ENCODE measurements around the gene SLC47A1. TPM values are rescaled to one million over a fixed set of nuclear protein-coding genes. Genes with fewer than 3 reads are reported as not detected.

SLC47A1 gene
- total RNA-seq, 4 donors from 2014 or later = 19.1 to 53.0 (median 39.2) TPM

DNA sequence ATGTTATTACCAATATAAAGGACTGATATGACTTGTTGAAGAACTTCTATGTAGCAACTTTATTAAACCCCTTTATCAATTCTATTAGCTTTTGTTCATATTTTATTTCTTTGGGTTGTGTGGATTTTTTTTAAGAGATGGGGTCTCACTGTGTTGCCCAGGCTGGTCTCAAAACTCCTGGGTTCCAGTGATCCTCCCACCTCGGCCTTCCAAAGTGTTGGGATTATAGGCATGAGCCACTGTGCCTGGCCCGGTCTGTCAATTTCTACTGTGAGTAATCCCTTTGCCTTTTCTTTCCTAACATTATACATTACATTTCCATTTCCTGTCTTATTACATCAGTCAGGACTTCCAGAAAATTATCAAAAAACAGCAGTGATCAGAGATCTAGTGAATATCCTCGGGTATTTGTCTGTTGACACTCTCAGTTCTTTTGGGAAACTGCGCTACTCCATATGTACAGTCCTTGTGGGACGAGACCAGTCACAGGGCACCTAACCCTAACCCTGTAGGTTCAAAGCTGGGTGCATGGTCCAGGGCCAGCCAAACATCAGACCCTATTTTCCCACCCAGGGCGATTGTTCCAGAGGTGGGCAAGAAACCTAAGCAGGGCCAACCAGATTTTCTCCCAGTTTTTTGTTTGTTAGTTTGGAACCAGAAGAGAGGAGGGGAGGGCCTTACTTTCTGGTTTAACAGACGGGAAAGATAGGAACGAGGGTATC is 1.7 kb upstream of the SLC47A1 start:
- peaks cover 5% of the 10 kb centered on the region for H3K27me3 ChIP-seq
- no peaks in the 10 kb centered on the region for H3K9me3 ChIP-seq
- H3K4me1 ChIP-seq = peaks cover 14% of the 10 kb centered on the region
- H3K4me3 ChIP-seq = no peak overlapping the region
- DNase-seq (ENCODE audit: low spot score in 2 of 2) = no peak
- TF ChIP-seq, protein P1, sequence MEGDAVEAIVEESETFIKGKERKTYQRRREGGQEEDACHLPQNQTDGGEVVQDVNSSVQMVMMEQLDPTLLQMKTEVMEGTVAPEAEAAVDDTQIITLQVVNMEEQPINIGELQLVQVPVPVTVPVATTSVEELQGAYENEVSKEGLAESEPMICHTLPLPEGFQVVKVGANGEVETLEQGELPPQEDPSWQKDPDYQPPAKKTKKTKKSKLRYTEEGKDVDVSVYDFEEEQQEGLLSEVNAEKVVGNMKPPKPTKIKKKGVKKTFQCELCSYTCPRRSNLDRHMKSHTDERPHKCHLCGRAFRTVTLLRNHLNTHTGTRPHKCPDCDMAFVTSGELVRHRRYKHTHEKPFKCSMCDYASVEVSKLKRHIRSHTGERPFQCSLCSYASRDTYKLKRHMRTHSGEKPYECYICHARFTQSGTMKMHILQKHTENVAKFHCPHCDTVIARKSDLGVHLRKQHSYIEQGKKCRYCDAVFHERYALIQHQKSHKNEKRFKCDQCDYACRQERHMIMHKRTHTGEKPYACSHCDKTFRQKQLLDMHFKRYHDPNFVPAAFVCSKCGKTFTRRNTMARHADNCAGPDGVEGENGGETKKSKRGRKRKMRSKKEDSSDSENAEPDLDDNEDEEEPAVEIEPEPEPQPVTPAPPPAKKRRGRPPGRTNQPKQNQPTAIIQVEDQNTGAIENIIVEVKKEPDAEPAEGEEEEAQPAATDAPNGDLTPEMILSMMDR (IDR thresholded peaks at IDR 0.05) = no peak
- TF ChIP-seq POLR2AphosphoS5 (IDR thresholded peaks at IDR 0.05) = no peak
- TF ChIP-seq EP300 (IDR thresholded peaks at IDR 0.05) = no peak
- TF ChIP-seq POLR2A (IDR thresholded peaks at IDR 0.05) = no peak
- H3K36me3 ChIP-seq = no peaks in the 10 kb centered on the region
- WGBS = 91% methylated on average over 8 of the region's 8 CpGs
- H3K27ac ChIP-seq = no peak overlapping the region

DNA sequence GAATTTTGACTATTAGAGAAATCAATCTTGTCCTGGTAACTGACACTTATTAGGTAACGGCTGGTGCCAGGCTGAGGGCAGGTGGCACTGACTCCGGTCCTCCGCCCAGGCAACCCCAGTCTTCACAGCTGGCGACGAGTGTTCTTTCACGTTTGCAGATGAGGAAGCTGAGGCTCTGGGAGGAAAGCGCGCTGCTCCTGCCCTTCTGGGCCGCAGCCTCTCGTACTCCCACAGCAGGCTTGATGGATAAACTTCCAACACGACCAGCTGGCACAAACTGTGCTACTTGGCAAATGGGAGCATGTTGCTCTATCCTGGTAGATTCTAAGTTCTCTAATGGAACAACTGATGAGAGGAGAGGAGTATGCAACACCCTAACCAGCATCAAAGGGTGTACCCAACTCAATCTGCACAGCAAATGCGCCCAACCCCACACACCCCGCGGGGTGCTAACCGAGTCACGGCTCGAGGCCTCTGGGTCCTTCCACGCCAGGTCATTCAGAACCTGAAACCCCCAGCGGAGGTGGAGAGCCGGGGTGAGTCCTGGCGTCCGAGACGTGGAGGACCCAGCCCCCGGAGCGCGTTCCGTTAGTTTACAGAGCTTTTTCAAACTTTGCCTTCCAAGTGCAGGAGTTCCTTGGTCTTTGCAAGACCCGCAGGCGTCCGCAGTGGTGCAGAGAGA is 477 bp upstream of the SLC47A1 start:
- no peak for TF ChIP-seq POLR2AphosphoS5 (IDR thresholded peaks at IDR 0.05)
- TF ChIP-seq POLR2A (IDR thresholded peaks at IDR 0.05) = no peak
- TF ChIP-seq, protein P1 (IDR thresholded peaks at IDR 0.05) = no peak
- no peak for TF ChIP-seq EP300 (IDR thresholded peaks at IDR 0.05)
- Histone ChIP-seq H3K27me3 (peaks cover 5% of the 10 kb centered on the region), H3K4me1 (peaks cover 14% of the 10 kb centered on the region), H3K27ac (no peak overlapping the region), H3K9me3 (no peaks in the 10 kb centered on the region), H3K36me3 (no peaks in the 10 kb centered on the region), H3K4me3 (peak overlapping the region; percentile 72)
- no peak for DNase-seq (ENCODE audit: low spot score in 2 of 2)
- 34% methylated on average over 27 of the region's 30 CpGs for WGBS

DNA sequence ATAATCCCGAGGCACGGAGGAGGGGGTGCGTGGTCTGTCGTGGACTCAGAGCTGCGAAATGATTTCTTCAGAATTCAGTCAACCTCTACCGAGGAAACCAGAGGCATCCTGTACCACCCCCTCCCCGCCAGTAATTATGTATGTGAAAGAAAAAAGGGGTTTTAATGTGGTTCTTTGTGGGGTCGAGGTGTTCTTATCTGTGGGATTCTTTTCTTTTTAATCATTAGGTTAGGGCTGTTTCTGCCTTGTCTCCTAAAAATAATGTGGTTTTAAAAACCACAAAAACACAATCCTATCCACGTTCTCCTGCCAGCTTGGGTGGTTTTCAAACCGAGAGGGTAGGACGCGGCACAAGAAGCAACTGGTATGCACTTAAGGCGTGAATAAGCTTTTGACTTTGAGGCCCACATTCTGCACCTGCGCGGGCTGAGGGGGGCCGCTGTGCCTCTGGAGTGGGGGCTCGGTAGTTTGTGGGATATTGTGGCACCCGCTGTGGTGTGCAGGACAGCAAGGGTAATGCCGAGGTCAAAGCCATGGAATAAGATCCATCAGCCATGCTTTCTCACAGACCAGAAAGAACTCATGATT is 1.0 kb downstream of the SLC47A1 start:
- Histone ChIP-seq H3K9me3 (no peaks in the 10 kb centered on the region), H3K27ac (no peak overlapping the region), H3K27me3 (peaks cover 5% of the 10 kb centered on the region), H3K4me1 (peaks cover 14% of the 10 kb centered on the region), H3K4me3 (peak overlapping the region; percentile 72), H3K36me3 (no peaks in the 10 kb centered on the region)
- no peak for DNase-seq (ENCODE audit: low spot score in 2 of 2)
- WGBS = 24% methylated on average over 19 of the region's 19 CpGs
- no peak for TF ChIP-seq POLR2A (IDR thresholded peaks at IDR 0.05)
- TF ChIP-seq EP300 (IDR thresholded peaks at IDR 0.05) = no peak
- no peak for TF ChIP-seq POLR2AphosphoS5 (IDR thresholded peaks at IDR 0.05)

DNA sequence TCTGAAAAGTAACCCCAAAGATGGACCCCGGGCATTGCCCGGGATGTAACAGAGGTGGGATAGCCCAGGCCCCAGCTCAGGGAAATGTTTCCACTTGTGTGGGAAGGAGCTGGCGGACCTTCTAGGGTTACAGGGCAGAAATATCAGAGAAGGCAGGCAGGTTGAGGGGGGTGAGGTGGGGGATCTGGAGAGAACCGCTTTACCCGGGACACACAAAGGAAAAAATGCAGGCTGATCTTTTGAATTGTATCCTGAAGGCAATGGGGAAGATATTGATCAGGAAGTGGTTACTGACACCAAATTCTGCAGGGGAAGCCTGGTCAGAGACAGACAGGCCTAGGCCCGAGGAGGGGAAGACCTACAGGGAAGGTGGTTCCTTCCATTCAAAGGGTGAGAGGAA is 3.5 kb downstream of the SLC47A1 start:
- H3K4me3 ChIP-seq = no peak overlapping the region
- H3K9me3 ChIP-seq = no peaks in the 10 kb centered on the region
- no peak overlapping the region for H3K27ac ChIP-seq
- H3K36me3 ChIP-seq = no peaks in the 10 kb centered on the region
- H3K4me1 ChIP-seq = peaks cover 14% of the 10 kb centered on the region
- peaks cover 5% of the 10 kb centered on the region for H3K27me3 ChIP-seq
- TF ChIP-seq POLR2AphosphoS5 (IDR thresholded peaks at IDR 0.05) (no peak), POLR2A (IDR thresholded peaks at IDR 0.05) (no peak), EP300 (IDR thresholded peaks at IDR 0.05) (no peak)
- TF ChIP-seq, protein P1 (IDR thresholded peaks at IDR 0.05) = no peak
- 93% methylated on average over 6 of the region's 6 CpGs for WGBS
- DNase-seq (ENCODE audit: low spot score in 2 of 2) = no peak

DNA sequence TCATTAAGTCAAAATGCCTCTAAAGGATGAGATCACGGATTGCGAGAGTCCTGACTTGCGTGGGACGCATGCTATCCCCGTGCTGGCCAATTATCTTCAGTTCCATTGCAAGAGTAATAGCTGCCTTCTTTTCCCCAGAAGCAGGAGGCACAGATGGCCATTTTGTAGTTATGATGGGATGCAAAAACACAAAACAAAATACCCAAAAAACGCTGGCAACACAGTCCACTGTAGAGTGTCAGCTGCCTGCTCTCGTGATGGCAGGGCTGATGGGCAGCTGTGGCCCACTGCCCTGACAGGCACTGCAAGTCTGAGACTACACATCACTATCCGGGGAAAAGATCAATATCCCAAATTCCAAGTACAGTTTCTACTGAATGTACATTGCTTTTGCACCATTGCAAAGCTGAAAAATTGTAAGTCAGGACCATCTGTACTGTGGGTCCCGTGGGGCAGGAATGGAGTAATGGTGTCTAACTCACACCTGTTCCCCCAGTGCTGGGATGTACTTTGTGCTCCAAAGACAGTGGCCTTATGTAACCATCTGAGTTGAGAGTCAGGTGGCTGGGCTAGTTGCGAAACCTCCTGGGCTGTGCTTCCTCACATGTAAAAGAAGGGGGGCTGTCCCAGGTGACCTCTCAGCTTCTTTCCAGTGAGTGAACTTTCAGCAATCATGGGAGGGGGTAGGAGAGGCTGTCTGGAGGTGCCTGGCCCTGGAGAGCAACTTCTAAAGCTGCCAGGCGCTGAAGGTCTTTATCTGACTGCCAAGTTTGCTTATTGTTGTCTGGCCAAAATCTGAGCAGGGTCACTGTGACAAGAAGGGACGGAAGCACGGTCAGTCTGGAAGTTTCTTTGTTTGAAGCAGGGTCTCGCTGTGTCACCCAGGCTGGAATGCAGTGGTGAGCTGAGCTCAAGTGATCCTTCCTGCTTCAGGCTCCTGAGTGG is 4.7 kb downstream of the SLC47A1 start:
- no peak overlapping the region for H3K27ac ChIP-seq
- DNase-seq (ENCODE audit: low spot score in 2 of 2) = no peak
- no peaks in the 10 kb centered on the region for H3K9me3 ChIP-seq
- TF ChIP-seq EP300 (IDR thresholded peaks at IDR 0.05) = no peak
- TF ChIP-seq, protein P1 (IDR thresholded peaks at IDR 0.05) = no peak
- TF ChIP-seq POLR2AphosphoS5 (IDR thresholded peaks at IDR 0.05) = no peak
- no peak for TF ChIP-seq POLR2A (IDR thresholded peaks at IDR 0.05)
- H3K4me3 ChIP-seq = no peak overlapping the region
- no peaks in the 10 kb centered on the region for H3K36me3 ChIP-seq
- 82% methylated on average over 13 of the region's 14 CpGs for WGBS
- H3K4me1 ChIP-seq = peaks cover 14% of the 10 kb centered on the region
- peaks cover 5% of the 10 kb centered on the region for H3K27me3 ChIP-seq
